ENCODE measurements around the gene FOXC1. TPM values are rescaled to one million over a fixed set of nuclear protein-coding genes. Genes with fewer than 3 reads are reported as not detected.

The FOXC1 gene
- total and polyA plus RNA-seq, 5 experiments from 2014 or later: not detected

DNA sequence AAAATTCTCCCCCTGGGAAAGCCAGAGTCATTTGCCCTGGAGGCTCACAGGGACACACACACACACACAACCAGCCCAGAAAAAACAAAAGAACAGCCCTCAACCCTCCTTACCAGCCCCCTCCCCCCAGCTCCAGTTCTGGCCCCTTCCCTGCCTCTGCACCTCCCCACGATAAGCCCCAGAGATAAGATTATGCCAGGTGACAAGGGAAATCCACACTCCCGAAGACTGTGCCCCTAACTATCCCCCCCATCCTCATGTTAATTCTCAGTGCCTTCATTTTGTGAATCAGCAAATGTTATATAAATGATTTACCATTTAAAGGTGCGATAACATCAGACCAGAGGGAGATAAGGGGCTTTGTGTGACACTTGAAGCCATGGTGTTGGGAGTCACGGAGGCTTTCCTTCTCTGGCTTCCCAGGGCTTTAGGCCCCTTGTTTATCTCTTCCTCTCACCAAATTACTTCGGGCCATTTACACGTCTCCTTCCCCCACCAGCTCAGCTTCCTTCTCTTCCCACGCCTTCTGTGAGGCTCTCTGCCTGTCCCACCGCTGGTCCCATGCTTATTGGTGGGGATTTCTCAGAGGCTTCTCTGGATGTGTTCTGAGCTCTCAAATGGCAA, 12.5 kb upstream of the FOXC1 start:
- no peak for DNase-seq
- Mint-ChIP-seq H3K4me1 (peaks cover 2 to 13% (median 8%) of the 10 kb centered on the region in 4 donors), H3K9me3 (no peaks in the 10 kb centered on the region), H3K27me3 (peaks cover 31 to 83% (median 58%) of the 10 kb centered on the region in 5 donors), H3K4me3 (no peak overlapping the region), H3K27ac (no peak overlapping the region), H3K36me3 (no peaks in the 10 kb centered on the region)
- POLR2A ChIA-PET: interaction anchor here (1.3 kb wide), 1 partner anchor 1037 kb away, joined by 4 read pairs; no protein-coding TSS in a partner anchor
- ATAC-seq: no peak

DNA sequence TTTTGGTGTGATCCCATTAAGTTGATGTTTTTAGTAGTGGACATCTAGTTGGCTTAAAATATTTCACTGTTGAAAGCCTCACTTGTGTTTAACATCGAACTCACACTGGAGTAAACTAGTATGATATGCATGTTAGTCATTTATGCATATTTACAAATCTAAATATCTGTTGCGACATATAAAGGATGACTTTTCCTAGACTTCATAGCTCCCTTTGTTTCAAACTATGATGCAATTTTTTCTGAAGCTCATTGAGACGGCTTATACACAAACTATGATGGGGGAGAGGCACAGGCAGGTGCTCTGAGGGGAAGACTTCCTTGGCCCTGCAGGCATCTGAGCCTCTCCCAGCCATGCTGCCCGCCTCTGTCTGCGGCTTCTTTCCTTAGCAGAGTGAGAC, 11.8 kb upstream of the FOXC1 start:
- Mint-ChIP-seq H3K36me3 (no peaks in the 10 kb centered on the region), H3K27ac (no peak overlapping the region), H3K4me3 (no peak overlapping the region), H3K4me1 (peaks cover 2 to 13% (median 8%) of the 10 kb centered on the region in 4 donors), H3K27me3 (peaks cover 35 to 85% (median 62%) of the 10 kb centered on the region in 5 donors), H3K9me3 (no peaks in the 10 kb centered on the region)
- no peak for ATAC-seq
- peak in 1 of 10 donors; percentile 44 for DNase-seq
- POLR2A ChIA-PET: no interaction called here

DNA sequence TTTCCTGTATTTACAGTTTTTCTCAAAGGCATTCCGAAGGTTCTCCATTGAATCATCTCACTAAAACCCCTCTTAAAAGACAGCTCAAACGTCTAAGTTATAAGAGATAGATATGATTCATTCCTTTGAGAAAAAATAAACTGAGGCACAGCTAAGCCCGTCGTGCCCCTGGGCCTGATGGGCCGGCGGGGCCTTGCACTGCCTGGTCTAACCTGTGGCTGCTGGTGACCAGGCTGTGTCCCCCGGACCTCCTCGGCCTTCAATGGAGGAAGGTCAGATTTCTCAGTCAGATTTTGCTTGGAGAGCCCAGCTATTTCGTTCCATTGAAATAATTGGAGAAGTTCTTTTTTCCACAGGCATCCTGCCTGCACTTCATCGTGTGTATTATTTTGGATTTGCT, 11.3 kb upstream of the FOXC1 start:
- no peak for ATAC-seq
- Mint-ChIP-seq H3K36me3 (no peaks in the 10 kb centered on the region), H3K27me3 (peaks cover 40 to 85% (median 66%) of the 10 kb centered on the region in 5 donors), H3K9me3 (no peaks in the 10 kb centered on the region), H3K4me3 (no peak overlapping the region), H3K4me1 (peaks cover 2 to 13% (median 8%) of the 10 kb centered on the region in 4 donors), H3K27ac (no peak overlapping the region)
- POLR2A ChIA-PET: no interaction called here
- peak in 1 of 10 donors; percentile 8 for DNase-seq

DNA sequence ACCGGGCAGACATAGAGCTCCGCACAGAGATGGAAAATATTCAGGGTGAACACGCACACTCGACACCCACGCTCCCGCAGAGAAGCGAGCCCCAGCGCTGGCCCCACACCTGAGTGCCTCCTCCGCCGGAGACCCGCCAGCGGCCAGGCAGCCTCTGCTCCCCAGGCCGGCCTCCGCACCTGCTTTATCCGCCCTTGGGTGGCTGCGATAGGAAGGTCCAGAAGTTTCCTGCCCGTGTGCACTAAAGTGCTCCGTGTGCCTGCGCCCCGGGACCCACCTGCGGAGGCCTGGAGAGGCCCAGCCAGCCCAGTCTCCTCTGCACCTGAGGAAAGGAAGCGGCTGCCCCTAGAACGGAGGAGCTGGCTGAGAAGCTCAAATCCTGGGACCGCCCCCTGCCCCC, 10.8 kb upstream of the FOXC1 start:
- peaks cover 2 to 13% (median 8%) of the 10 kb centered on the region in 4 donors for H3K4me1 Mint-ChIP-seq
- peak in 1 of 10 donors; percentile 44 for DNase-seq
- H3K9me3 Mint-ChIP-seq: no peaks in the 10 kb centered on the region
- peaks cover 43 to 85% (median 67%) of the 10 kb centered on the region in 5 donors for H3K27me3 Mint-ChIP-seq
- H3K27ac Mint-ChIP-seq: no peak overlapping the region
- POLR2A ChIA-PET: no interaction called here
- H3K4me3 Mint-ChIP-seq: no peak overlapping the region
- ATAC-seq: no peak
- no peaks in the 10 kb centered on the region for H3K36me3 Mint-ChIP-seq

DNA sequence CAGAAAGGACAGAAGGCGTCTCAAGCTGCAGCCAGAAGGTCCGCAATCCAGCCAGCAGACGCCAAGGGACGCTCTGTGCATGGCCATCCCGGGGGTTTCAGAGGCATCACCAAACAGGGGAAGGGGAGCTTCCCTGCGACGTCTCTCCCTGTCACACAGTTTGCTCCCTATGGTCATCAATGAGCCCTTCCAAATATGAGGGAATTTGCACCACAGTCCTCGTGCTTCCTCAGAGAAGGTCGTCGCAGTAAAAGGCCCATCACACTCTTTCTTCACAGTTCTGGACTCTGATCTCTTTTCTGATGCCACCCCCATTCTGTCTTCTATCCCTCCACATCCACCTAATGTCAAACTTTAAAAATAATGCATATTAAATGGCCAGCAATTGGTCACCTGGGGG, 10.2 kb upstream of the FOXC1 start:
- ATAC-seq (no peak), DNase-seq (peak in 1 of 10 donors; percentile 24)
- POLR2A ChIA-PET: no interaction called here
- no peak overlapping the region for H3K27ac Mint-ChIP-seq
- H3K36me3 Mint-ChIP-seq: no peaks in the 10 kb centered on the region
- H3K27me3 Mint-ChIP-seq: peaks cover 43 to 84% (median 69%) of the 10 kb centered on the region in 5 donors
- peaks cover 4 to 13% (median 8%) of the 10 kb centered on the region in 4 donors for H3K4me1 Mint-ChIP-seq
- no peaks in the 10 kb centered on the region for H3K9me3 Mint-ChIP-seq
- no peak overlapping the region for H3K4me3 Mint-ChIP-seq

DNA sequence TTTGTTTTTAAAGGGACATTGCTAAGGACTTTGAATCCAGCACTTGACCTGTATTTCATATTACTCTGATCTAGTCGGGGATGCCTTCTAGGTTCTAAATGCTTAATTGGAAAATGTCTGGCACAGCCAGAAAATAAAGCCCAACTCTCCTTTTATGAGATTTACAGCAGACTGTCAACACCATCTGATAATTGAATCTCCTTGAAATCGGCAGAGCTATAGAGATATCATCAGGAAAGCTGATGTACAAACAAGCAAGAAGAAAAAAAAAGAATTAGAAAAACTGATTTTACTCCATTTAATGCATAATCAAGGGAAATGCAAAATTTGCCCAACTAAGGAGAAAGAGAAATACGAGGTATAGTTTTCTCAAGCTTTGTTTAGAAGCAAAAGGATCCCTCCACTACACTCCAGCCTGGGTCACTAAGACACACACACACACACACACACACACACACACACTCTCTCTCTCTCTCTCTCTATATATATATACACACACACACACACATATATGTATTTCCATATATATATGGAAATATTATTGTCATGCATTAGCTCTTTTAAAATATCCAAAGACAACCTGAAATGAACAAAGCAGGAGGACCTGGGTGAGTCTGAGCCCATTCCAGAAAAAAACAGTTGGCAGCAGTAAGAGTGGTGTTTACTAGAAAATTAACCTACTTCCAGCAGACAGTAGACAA, 9.5 kb upstream of the FOXC1 start:
- Mint-ChIP-seq H3K4me1 (peaks cover 4 to 9% (median 6%) of the 10 kb centered on the region in 4 donors), H3K27ac (no peak overlapping the region)

DNA sequence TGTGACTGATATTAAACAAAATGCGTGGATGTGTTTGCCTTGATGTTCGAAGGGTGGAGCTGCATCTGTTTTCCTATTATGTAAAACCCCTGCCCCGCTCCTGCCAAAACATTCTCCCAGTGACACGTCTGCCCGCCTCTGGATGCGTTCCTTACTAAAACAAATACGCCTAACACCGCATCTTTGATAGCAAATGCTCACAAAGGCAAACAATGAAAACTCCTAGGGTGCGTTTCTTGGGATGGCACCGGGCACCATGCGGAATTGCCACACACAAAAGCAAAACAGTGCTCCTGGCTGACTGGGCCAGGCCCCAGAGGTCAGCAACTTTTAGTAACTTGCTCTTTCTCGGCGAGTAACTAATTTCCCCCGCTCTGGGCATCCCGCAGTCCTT, 9.0 kb upstream of the FOXC1 start:
- Mint-ChIP-seq H3K4me1 (peaks cover 8 to 13% (median 11%) of the 10 kb centered on the region in 4 donors), H3K36me3 (no peaks in the 10 kb centered on the region), H3K27ac (no peak overlapping the region), H3K4me3 (no peak overlapping the region), H3K27me3 (peaks cover 47 to 89% (median 71%) of the 10 kb centered on the region in 5 donors), H3K9me3 (no peaks in the 10 kb centered on the region)
- POLR2A ChIA-PET: no interaction called here
- ATAC-seq (no peak), DNase-seq (no peak)

More for the DNA sequence above, 9.5 kb upstream of the FOXC1 start:
- POLR2A ChIA-PET: no interaction called here
- no peak overlapping the region for H3K4me3 Mint-ChIP-seq
- ATAC-seq: no peak
- no peak for DNase-seq
- H3K27me3 Mint-ChIP-seq: peaks cover 43 to 85% (median 66%) of the 10 kb centered on the region in 5 donors
- H3K36me3 Mint-ChIP-seq: no peaks in the 10 kb centered on the region
- H3K9me3 Mint-ChIP-seq: no peaks in the 10 kb centered on the region

DNA sequence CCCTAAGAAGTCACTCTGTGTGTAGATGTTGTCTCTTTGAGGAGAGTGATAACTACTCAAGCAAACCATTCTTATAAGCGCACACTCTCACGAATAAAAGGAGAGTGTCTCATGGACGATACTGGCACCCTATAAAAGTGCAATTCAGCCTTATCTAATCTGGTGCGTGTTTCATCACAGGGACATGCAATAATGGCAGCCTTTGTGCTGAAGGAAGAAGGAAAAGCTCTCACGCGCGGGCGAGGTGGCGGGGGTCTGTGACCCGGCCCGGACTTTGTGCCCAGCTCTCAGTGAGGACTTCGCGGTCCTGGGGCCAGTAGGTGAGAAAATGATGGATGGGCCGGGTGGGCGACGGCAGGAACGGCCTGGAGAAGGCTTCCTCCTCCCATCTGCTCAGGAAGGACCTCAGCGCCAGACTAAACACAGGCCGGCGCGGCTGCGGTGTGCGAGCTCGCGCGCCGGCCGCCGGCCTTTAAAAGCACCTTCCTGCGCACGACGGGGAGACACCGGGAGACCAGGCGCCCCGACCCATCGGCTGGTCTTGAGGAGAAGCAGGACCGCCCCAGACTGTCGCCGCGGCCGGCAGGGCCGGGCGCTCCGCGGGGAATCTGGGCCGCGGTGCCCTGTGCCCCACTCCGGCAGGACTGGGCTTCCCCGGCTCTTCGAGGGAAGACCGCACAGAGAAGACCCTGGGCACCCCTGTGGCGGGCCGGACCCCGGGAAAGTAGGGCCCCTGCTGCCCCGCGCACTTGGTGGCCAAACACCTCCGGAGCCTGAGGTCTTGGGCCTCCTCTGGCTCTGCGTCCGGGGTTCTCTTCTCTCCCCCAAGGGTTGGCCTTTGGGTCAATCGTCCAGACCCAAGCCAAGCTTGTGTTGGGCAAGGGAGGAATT, 8.3 kb upstream of the FOXC1 start:
- H3K27ac Mint-ChIP-seq: no peak overlapping the region
- POLR2A ChIA-PET: no interaction called here
- peaks cover 7 to 14% (median 13%) of the 10 kb centered on the region in 4 donors for H3K4me1 Mint-ChIP-seq
- H3K36me3 Mint-ChIP-seq: no peaks in the 10 kb centered on the region
- peak overlapping the region in 3 of 10 donors; percentile 9 to 26 (median 17) for H3K4me3 Mint-ChIP-seq
- ATAC-seq (no peak), DNase-seq (peak in 1 of 10 donors; percentile 36)
- H3K9me3 Mint-ChIP-seq: no peaks in the 10 kb centered on the region
- peaks cover 53 to 89% (median 72%) of the 10 kb centered on the region in 5 donors for H3K27me3 Mint-ChIP-seq

DNA sequence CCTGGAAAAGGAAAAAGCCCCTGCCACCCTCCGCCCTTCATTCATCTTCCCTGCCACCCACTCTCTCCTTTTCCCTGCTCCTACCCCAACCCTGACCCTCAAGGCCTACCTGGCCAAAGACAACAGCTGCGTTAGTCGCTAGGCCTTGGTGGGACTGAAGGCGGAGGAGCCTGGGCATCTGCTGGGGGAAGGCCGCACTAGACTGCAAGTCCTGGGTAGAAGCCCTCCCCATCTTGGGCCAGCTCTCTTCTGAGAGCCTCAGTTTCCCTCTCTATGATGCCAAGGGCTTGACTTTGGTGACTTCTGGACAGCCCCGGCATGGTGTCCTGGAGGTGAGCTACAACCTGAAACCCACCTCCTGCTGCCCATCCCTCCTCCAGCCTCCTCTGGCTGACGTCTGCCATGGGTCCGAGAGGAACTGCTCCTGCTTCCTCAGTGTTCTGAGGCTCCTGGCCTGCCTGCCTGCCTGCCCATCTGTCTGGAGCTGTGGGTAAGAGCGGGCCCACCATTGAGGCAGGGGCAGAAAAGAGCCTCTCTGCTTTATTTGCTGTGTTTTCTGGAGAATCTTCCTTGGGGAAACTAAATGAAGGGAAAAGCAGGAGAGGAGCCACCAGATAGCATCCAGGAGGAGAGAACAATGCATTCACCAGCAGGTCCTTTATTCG, 7.5 kb upstream of the FOXC1 start:
- Mint-ChIP-seq H3K9me3 (no peaks in the 10 kb centered on the region), H3K36me3 (no peaks in the 10 kb centered on the region), H3K27ac (peak overlapping the region in 1 of 10 donors; percentile 65), H3K27me3 (peaks cover 53 to 89% (median 74%) of the 10 kb centered on the region in 5 donors), H3K4me1 (peaks cover 13 to 22% (median 21%) of the 10 kb centered on the region in 4 donors), H3K4me3 (no peak overlapping the region)
- no peak for DNase-seq
- no peak for ATAC-seq
- POLR2A ChIA-PET: no interaction called here

DNA sequence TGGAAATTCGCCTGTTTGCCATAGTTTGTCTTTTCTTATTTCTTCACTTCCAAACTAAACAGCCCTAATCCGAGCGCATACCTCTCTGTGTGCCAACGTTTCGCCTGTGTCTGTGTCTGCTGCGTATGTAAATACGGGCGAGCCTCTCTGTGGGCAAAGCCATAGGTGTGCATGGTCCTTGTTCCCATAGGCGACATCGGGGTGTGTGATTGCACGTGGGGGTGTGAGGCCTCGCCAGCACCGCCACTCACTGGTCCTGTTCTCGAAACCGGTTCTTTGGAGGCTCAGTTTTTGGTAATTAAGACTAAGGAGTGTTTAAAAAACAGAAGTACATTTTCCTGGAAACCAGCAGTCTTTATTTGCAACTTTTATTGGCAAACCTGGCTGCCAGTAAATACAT, 6.0 kb upstream of the FOXC1 start:
- DNase-seq (peak in 1 of 10 donors; percentile 22), ATAC-seq (no peak)
- peaks cover 0 to 3% (median 0%) of the 10 kb centered on the region in 9 donors for H3K9me3 Mint-ChIP-seq
- peak overlapping the region in 1 of 10 donors; percentile 5 for H3K27ac Mint-ChIP-seq
- peaks cover 51 to 89% (median 76%) of the 10 kb centered on the region in 5 donors for H3K27me3 Mint-ChIP-seq
- H3K4me3 Mint-ChIP-seq: peak overlapping the region in 5 of 10 donors; percentile 34 to 50 (median 39)
- H3K4me1 Mint-ChIP-seq: peaks cover 20 to 37% (median 36%) of the 10 kb centered on the region in 4 donors
- POLR2A ChIA-PET: no interaction called here
- H3K36me3 Mint-ChIP-seq: no peaks in the 10 kb centered on the region

DNA sequence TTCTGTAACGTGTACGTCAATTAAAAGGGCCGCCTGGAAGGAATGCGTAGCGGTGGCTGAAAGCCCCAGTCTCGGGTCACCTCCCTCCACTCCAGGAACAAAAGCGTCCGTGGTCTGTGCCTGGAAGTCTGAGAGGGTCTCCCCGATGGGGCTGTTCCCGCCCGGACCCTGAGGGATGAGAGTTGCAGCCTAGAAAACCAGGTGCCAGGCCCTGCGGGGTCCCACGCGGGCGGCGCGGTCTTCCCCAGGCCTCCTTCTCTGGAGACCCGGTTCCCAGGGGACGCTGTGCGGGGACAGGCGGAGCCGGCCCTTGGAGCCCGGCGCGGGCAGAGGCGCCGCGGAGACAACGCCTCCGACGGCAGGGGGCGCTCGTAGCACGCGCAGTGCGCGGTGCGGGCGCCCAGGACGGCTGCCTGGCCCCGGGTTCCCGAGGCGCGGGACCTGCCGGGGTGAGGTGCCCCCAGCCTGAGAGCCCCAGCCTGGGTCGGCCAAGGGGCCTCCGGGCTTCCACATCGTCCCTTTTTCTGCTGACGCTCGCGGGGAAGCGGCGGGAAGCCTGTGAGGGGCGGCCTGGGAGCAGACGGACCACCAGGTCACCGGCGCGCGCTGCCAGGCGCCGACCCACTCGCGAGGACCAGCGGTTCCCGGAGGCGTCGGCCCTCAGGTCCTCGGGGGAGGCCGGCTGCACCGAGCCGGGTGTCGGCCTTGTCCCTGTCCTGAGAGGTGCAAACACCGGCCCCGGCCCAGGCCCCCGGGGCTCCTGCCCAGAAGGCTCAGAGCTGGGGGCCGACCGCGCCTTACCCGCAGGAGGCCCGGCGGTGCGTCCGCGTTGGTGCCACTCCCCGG, 5.3 kb upstream of the FOXC1 start:
- peak overlapping the region in 5 of 10 donors; percentile 18 to 68 (median 36) for H3K4me3 Mint-ChIP-seq
- peaks cover 21 to 38% (median 37%) of the 10 kb centered on the region in 4 donors for H3K4me1 Mint-ChIP-seq
- H3K9me3 Mint-ChIP-seq: peaks cover 0 to 3% (median 0%) of the 10 kb centered on the region in 9 donors
- POLR2A ChIA-PET: no interaction called here
- no peak overlapping the region for H3K27ac Mint-ChIP-seq
- no peaks in the 10 kb centered on the region for H3K36me3 Mint-ChIP-seq
- H3K27me3 Mint-ChIP-seq: peaks cover 53 to 87% (median 74%) of the 10 kb centered on the region in 5 donors
- peak; percentile 33 to 83 (median 70) for DNase-seq
- peak; percentile 80 to 84 for ATAC-seq

Data from naive thymus-derived CD8-positive, alpha-beta T cell (primary cell).